A549 (cell line): ENCODE measurements around the gene PPP4C. TPM values are rescaled to one million over a fixed set of nuclear protein-coding genes. Genes with fewer than 3 reads are reported as not detected.
A peak's percentile ranks its signal among the peaks of the same experiment; 100 is the strongest.

Source experiments
- CBX2 ChIP-seq: fragments of 200-600 bp; sonication (generic); IDR thresholded peaks from 2 replicates; pipeline ENCODE4 v1.6.1; 2016; ENCODE audit warnings: low read depth, mild to moderate bottlenecking, borderline replicate concordance
- CBX8 ChIP-seq: fragments of 200-600 bp; sonication (generic); IDR thresholded peaks from 2 replicates; pipeline ENCODE4 v1.6.1; 2016
- CHD4 ChIP-seq: fragments of 200-600 bp; sonication (generic); IDR thresholded peaks from 2 replicates; pipeline ENCODE4 v1.6.1; 2016; ENCODE audit warnings: antibody characterized with exemption, mild to moderate bottlenecking, borderline replicate concordance
- EP300 ChIP-seq, 2 experiments: fragments of >200 bp; sonication (Bioruptor Twin); formaldehyde crosslinking; IDR thresholded peaks; 2 replicates in 1 of 2; 3 replicates in 1 of 2; pipeline ENCODE4 v1.6.1; 2016 to 2017
- ESRRA ChIP-seq: fragments of 150-350 bp; IDR thresholded peaks from 2 replicates; pipeline ENCODE4 v1.6.1; 2014; ENCODE audit warnings: mild to moderate bottlenecking, low read length, borderline replicate concordance
- HOXA7 ChIP-seq: fragments of 250-450 bp; sonication (Bioruptor Pico); IDR thresholded peaks from 2 replicates; pipeline ENCODE4 v1.5.0; 2020; ENCODE audit warnings: mild to moderate bottlenecking, moderate library complexity
- HOXB13 ChIP-seq: fragments of 250-450 bp; sonication (Bioruptor Pico); IDR thresholded peaks from 2 replicates; pipeline ENCODE4 v1.5.0; 2020; ENCODE audit warnings: low read depth, mild to moderate bottlenecking, moderate library complexity
- KDM1A ChIP-seq: fragments of 200-600 bp; sonication (generic); IDR thresholded peaks from 2 replicates; pipeline ENCODE4 v1.6.1; 2016; ENCODE audit warnings: low read depth, mild to moderate bottlenecking
- KDM5A ChIP-seq: fragments of 200-600 bp; sonication (generic); IDR thresholded peaks from 2 replicates; pipeline ENCODE4 v1.6.1; 2016; ENCODE audit warnings: antibody characterized with exemption, mild to moderate bottlenecking
- MAFK ChIP-seq: fragments of 450-650 bp; IDR thresholded peaks from 2 replicates; pipeline ENCODE4 v1.6.1; 2014; ENCODE audit not compliant: partially characterized antibody
- NFE2L2 ChIP-seq: fragments of 150-350 bp; conservative IDR thresholded peaks from 2 replicates; pipeline ENCODE4 v1.6.1; 2014; ENCODE audit warnings: low read length
- POLR2A ChIP-seq: IDR thresholded peaks from 2 replicates; pipeline ENCODE4 v1.6.1; 2012; ENCODE audit warnings: mild to moderate bottlenecking, low read length
- POLR2AphosphoS2 ChIP-seq: conservative IDR thresholded peaks from 2 replicates; pipeline ENCODE4 v1.6.1; 2012; ENCODE audit warnings: low read length, improper control_type of control experiment, inconsistent platforms
- RARB ChIP-seq: fragments of 250-450 bp; sonication (Bioruptor Pico); IDR thresholded peaks from 2 replicates; pipeline ENCODE4 v1.8.0; 2021; ENCODE audit warnings: mild to moderate bottlenecking, moderate library complexity
- RNF2 ChIP-seq: fragments of 200-600 bp; sonication (generic); IDR thresholded peaks from 2 replicates; pipeline ENCODE4 v1.6.1; 2016; ENCODE audit warnings: low read depth, mild to moderate bottlenecking, antibody characterized with exemption, moderate library complexity, borderline replicate concordance
- SMC3 ChIP-seq: fragments of >200 bp; sonication (Bioruptor Twin); formaldehyde crosslinking; IDR thresholded peaks from 3 replicates; pipeline ENCODE4 v1.6.1; 2018; ENCODE audit warnings: inconsistent platforms
- TFCP2L1 ChIP-seq: fragments of 250-450 bp; sonication (Bioruptor Pico); IDR thresholded peaks from 2 replicates; pipeline ENCODE4 v1.5.0; 2021; ENCODE audit warnings: mild to moderate bottlenecking
- ZNF302 ChIP-seq: fragments of 250-450 bp; sonication (Bioruptor Pico); IDR thresholded peaks from 2 replicates; pipeline ENCODE4 v1.9.0; 2021; ENCODE audit warnings: inconsistent platforms, mild to moderate bottlenecking, moderate library complexity
- polyA plus RNA-seq, 4 experiments: library from polyadenylated mRNA; depleted of rRNA in 3 of 4; stranded (reverse); fragments of >200 nt; fragmentation: RNase III in 1 of 4; extraction: RNeasy Plus Mini Kit Qiagen cat#74134 plus additional on column Dnase treatment in 1 of 4; gene quantifications; 2 replicates in 3 of 4; 3 replicates in 1 of 4; pipeline ENCODE4 v1.2.3, GENCODE V29; 2011 to 2017
- TF ChIP-seq, protein P1 (sequence below): fragments of 250-450 bp; sonication (Bioruptor Pico); IDR thresholded peaks from 2 replicates; pipeline ENCODE4 v1.5.0; 2020; ENCODE audit warnings: low read depth, mild to moderate bottlenecking, moderate library complexity
- TF ChIP-seq, protein P2 (sequence below): fragments of 450-650 bp; IDR thresholded peaks from 2 replicates; pipeline ENCODE4 v1.6.1; 2014; ENCODE audit warnings: antibody characterized with exemption
- TF ChIP-seq, protein P3 (sequence below): fragments of >200 bp; sonication (Bioruptor Twin); formaldehyde crosslinking; IDR thresholded peaks from 3 replicates; pipeline ENCODE4 v1.6.1; 2016
- TF ChIP-seq, protein P4 (sequence below): IDR thresholded peaks from 2 replicates; pipeline ENCODE4 v1.6.1; 2012
- TF ChIP-seq, protein P5 (sequence below): fragments of 150-350 bp; IDR thresholded peaks from 2 replicates; pipeline ENCODE4 v1.6.1; 2014; ENCODE audit warnings: low read depth, mild to moderate bottlenecking, low read length
- TF ChIP-seq, protein P6 (sequence below): IDR thresholded peaks from 2 replicates; pipeline ENCODE4 v1.6.1; 2012

PPP4C gene
- polyA plus RNA-seq, 2 of the 4 experiments (the other 2 are of a cell fraction): 102 to 115 TPM

DNA sequence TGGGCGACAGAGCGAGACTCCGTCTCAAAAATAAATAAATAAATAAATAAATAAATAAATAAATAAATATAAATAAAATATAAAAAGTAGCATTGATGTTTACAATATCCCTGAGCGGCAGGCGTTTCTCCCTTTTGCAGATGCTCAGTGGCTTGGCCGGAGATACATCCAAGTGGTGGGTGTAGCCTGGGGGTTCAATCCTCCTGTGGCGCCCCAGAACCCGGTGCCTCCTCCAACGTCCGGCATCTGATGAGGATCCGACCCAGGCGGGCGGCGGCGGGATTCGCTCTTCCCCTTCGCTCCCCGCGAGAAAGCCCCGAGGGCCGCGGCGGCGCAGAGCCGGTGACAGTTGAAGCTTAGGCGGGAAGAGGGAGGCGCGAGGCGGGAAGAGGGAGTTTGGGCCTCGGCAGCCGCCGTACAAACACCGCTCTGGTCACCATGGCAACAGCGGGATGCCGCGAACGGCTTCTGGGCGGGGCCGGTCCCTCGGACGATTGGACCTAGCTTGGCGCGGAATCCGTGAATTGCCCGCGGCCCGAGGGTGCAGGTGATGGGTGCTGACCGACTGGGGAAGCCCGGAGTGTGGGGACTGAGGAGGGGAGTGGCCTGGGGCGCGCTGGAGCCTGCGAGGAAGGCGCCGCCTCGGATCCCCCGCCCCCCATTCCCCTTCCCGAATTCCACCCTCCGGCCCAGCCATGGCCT is 23.0 kb upstream of the PPP4C start (continued):
- no peak for TF ChIP-seq NFE2L2
- TF ChIP-seq, protein P1, sequence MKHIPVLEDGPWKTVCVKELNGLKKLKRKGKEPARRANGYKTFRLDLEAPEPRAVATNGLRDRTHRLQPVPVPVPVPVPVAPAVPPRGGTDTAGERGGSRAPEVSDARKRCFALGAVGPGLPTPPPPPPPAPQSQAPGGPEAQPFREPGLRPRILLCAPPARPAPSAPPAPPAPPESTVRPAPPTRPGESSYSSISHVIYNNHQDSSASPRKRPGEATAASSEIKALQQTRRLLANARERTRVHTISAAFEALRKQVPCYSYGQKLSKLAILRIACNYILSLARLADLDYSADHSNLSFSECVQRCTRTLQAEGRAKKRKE (CRISPR knock-in tag): peak; percentile 66; the same call in 1 of the 2 replicates
- no peak for TF ChIP-seq EP300 (IDR thresholded peaks at IDR 0.05)
- no peak for TF ChIP-seq TFCP2L1 (CRISPR knock-in tag)
- TF ChIP-seq ZNF302 (CRISPR knock-in tag): no peak
- no peak for TF ChIP-seq MAFK
- no peak for TF ChIP-seq CHD4
- no peak for TF ChIP-seq CBX8
- TF ChIP-seq, protein P2, sequence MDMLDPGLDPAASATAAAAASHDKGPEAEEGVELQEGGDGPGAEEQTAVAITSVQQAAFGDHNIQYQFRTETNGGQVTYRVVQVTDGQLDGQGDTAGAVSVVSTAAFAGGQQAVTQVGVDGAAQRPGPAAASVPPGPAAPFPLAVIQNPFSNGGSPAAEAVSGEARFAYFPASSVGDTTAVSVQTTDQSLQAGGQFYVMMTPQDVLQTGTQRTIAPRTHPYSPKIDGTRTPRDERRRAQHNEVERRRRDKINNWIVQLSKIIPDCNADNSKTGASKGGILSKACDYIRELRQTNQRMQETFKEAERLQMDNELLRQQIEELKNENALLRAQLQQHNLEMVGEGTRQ: no peak; the same call in 1 of the 2 replicates
- no peak for TF ChIP-seq KDM5A
- no peak for TF ChIP-seq ESRRA
- TF ChIP-seq SMC3: no peak
- TF ChIP-seq CBX2: no peak
- no peak for TF ChIP-seq POLR2AphosphoS2
- no peak for TF ChIP-seq RARB
- peak; percentile 85 for TF ChIP-seq HOXB13 (CRISPR knock-in tag)
- no peak for TF ChIP-seq HOXA7 (CRISPR knock-in tag)
- TF ChIP-seq, protein P3, sequence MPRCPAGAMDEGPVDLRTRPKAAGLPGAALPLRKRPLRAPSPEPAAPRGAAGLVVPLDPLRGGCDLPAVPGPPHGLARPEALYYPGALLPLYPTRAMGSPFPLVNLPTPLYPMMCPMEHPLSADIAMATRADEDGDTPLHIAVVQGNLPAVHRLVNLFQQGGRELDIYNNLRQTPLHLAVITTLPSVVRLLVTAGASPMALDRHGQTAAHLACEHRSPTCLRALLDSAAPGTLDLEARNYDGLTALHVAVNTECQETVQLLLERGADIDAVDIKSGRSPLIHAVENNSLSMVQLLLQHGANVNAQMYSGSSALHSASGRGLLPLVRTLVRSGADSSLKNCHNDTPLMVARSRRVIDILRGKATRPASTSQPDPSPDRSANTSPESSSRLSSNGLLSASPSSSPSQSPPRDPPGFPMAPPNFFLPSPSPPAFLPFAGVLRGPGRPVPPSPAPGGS: no peak
- TF ChIP-seq, protein P4, sequence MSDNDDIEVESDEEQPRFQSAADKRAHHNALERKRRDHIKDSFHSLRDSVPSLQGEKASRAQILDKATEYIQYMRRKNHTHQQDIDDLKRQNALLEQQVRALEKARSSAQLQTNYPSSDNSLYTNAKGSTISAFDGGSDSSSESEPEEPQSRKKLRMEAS: peak; percentile 100
- TF ChIP-seq, protein P5, sequence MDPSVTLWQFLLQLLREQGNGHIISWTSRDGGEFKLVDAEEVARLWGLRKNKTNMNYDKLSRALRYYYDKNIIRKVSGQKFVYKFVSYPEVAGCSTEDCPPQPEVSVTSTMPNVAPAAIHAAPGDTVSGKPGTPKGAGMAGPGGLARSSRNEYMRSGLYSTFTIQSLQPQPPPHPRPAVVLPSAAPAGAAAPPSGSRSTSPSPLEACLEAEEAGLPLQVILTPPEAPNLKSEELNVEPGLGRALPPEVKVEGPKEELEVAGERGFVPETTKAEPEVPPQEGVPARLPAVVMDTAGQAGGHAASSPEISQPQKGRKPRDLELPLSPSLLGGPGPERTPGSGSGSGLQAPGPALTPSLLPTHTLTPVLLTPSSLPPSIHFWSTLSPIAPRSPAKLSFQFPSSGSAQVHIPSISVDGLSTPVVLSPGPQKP: no peak
- TF ChIP-seq RNF2: no peak
- no peak for TF ChIP-seq POLR2A
- TF ChIP-seq, protein P6, sequence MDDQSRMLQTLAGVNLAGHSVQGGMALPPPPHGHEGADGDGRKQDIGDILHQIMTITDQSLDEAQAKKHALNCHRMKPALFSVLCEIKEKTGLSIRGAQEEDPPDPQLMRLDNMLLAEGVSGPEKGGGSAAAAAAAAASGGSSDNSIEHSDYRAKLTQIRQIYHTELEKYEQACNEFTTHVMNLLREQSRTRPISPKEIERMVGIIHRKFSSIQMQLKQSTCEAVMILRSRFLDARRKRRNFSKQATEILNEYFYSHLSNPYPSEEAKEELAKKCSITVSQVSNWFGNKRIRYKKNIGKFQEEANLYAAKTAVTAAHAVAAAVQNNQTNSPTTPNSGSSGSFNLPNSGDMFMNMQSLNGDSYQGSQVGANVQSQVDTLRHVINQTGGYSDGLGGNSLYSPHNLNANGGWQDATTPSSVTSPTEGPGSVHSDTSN: no peak
- no peak for TF ChIP-seq KDM1A
- TF ChIP-seq, all 56 proteins: peak for 11
